HG02763 (cell line): ENCODE results near the gene KRT35.

Source experiments
- ATAC-seq: cut with Tn5 transposase; IDR thresholded peaks from one replicate; pipeline ENCODE4 v1.9.1; 2021; ENCODE audit warnings: mild to moderate bottlenecking, moderate library complexity; ENCODE audit not compliant: unreplicated experiment

The KRT35 gene

GRCh38 chr17:41512546-41513167 lies 31.7 kb upstream of the KRT35 start:
- ATAC-seq = no peak

- ATAC-seq = no peak
Observed at GRCh38 chr17:41511716-41512115, 30.8 kb upstream of the KRT35 start.

- ATAC-seq = no peak
Observed at GRCh38 chr17:41511116-41511515, 30.2 kb upstream of the KRT35 start.

GRCh38 chr17:41510251-41511065 lies 29.5 kb upstream of the KRT35 start:
- no peak for ATAC-seq

- ATAC-seq = no peak
Observed at GRCh38 chr17:41507315-41507880, 26.4 kb upstream of the KRT35 start.

GRCh38 chr17:41505809-41506767 lies 25.1 kb upstream of the KRT35 start:
- no peak for ATAC-seq

GRCh38 chr17:41505007-41505808 lies 24.3 kb upstream of the KRT35 start, which contains the start of gene KRT13:
Gene KRT13, minus strand, starts transcription at chr17:41505612. Its CDS starts 62 bp downstream, at chr17:41505550.
- no peak for ATAC-seq

- ATAC-seq = no peak
Observed at GRCh38 chr17:41504246-41504977, 23.5 kb upstream of the KRT35 start.

GRCh38 chr17:41503202-41503601 lies 22.3 kb upstream of the KRT35 start:
- no peak for ATAC-seq

- ATAC-seq = no peak
Observed at GRCh38 chr17:41500131-41500911, 19.4 kb upstream of the KRT35 start.

GRCh38 chr17:41499714-41500113 lies 18.8 kb upstream of the KRT35 start:
- no peak for ATAC-seq

- ATAC-seq = no peak
Observed at GRCh38 chr17:41498276-41498675, 17.3 kb upstream of the KRT35 start.

GRCh38 chr17:41496803-41497484 lies 16.0 kb upstream of the KRT35 start:
- peak; percentile 69 for ATAC-seq

- no peak for ATAC-seq
Observed at GRCh38 chr17:41494524-41494923, 13.6 kb upstream of the KRT35 start.

GRCh38 chr17:41492771-41493170 lies 11.8 kb upstream of the KRT35 start:
- ATAC-seq = no peak

- ATAC-seq = no peak
Observed at GRCh38 chr17:41492351-41492750, 11.4 kb upstream of the KRT35 start.

- no peak for ATAC-seq
Observed at GRCh38 chr17:41491476-41491875, 10.5 kb upstream of the KRT35 start.
